ENCODE data around the gene FXYD3. TPM values are rescaled to one million over a fixed set of nuclear protein-coding genes. Genes with fewer than 3 reads are reported as not detected.

The FXYD3 gene
- total and polyA plus RNA-seq, 2 donors (not counting 1 experiment from before 2014, with no cell fraction given): not detected

GRCh38 chr19:35068941-35069634 lies 46.5 kb upstream of the FXYD3 start:
- Histone ChIP-seq H3K4me1 (ENCODE audit: control insufficient read depth, extremely low read depth, insufficient read depth, low read length) (no peaks in the 10 kb centered on the region), H3K9me3 (ENCODE audit: control insufficient read depth, insufficient read depth, low read depth, low read length) (no peaks in the 10 kb centered on the region), H3K36me3 (ENCODE audit: control insufficient read depth, insufficient read depth, low read length) (no peaks in the 10 kb centered on the region), H3K27me3 (ENCODE audit: control insufficient read depth, insufficient read depth, low read length) (peaks cover 4% of the 10 kb centered on the region), H2AFZ (ENCODE audit: low read length) (no peak overlapping the region), H3K9ac (ENCODE audit: insufficient read depth, low read length) (no peak overlapping the region), H3K27ac (ENCODE audit: insufficient read depth, low read length) (no peak overlapping the region), H3K79me2 (ENCODE audit: control insufficient read depth, insufficient read depth, low read length) (no peaks in the 10 kb centered on the region), H3K4me3 (replicated peaks in 1 of 4; ENCODE audit: control extremely low read depth in 1 of 4, insufficient read depth in 1 of 4, low read depth in 3 of 4, low read length in 4 of 4) (no peak overlapping the region), H4K20me1 (ENCODE audit: control insufficient read depth, extremely low read depth, insufficient read depth, low read length) (no peaks in the 10 kb centered on the region), H3K4me2 (ENCODE audit: extremely low read depth, insufficient read depth, low read length) (no peak overlapping the region)
- DNase-seq (ENCODE audit: low read depth in 2 of 2): no peak
- TF ChIP-seq EZH2 (IDR thresholded peaks at IDR 0.05; ENCODE audit: low read length, missing control alignments) (no peak), CTCF (conservative IDR thresholded peaks at IDR 0.05 in 1 of 2, IDR thresholded peaks at IDR 0.05 in 1 of 2; ENCODE audit: low read depth in 1 of 2, low read length in 2 of 2) (no peak)

- H2AFZ ChIP-seq (ENCODE audit: low read length): no peak overlapping the region
- no peaks in the 10 kb centered on the region for H3K9me3 ChIP-seq (ENCODE audit: control insufficient read depth, insufficient read depth, low read depth, low read length)
- peak in 1 of 2 donors; percentile 62 for DNase-seq (ENCODE audit: low read depth in 2 of 2)
These were observed 45.9 kb upstream of the FXYD3 start for GRCh38 chr19:35069696-35070095.

DNA sequence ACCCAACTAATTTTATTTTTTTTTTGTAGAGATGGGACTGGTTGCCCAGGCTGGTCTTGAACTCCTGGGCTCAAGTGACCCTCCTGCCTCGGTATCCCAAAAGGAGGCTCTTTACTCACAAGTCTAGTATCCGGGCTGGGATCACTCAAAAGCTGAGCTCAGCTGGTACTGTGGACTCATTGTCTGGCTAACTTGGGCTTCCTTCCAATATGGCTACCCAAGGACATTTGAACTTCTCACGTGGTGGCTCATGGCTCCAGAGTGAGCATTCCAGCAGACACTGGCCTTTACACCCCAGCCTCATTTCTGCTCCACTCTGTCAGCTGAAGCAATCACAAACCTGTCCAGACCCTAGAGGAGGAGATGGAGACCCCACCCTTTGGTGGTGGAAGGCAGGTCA lies 45.2 kb upstream of the FXYD3 start:
- no peak for TF ChIP-seq CTCF (conservative IDR thresholded peaks at IDR 0.05 in 1 of 2, IDR thresholded peaks at IDR 0.05 in 1 of 2; ENCODE audit: low read depth in 1 of 2, low read length in 2 of 2)
- TF ChIP-seq EZH2 (IDR thresholded peaks at IDR 0.05; ENCODE audit: low read length, missing control alignments): no peak
- no peaks in the 10 kb centered on the region for H4K20me1 ChIP-seq (ENCODE audit: control insufficient read depth, extremely low read depth, insufficient read depth, low read length)
- no peaks in the 10 kb centered on the region for H3K79me2 ChIP-seq (ENCODE audit: control insufficient read depth, insufficient read depth, low read length)
- H3K27ac ChIP-seq (ENCODE audit: insufficient read depth, low read length): no peak overlapping the region
- no peak overlapping the region for H2AFZ ChIP-seq (ENCODE audit: low read length)
- no peaks in the 10 kb centered on the region for H3K4me1 ChIP-seq (ENCODE audit: control insufficient read depth, extremely low read depth, insufficient read depth, low read length)
- no peak overlapping the region for H3K4me2 ChIP-seq (ENCODE audit: extremely low read depth, insufficient read depth, low read length)
- H3K27me3 ChIP-seq (ENCODE audit: control insufficient read depth, insufficient read depth, low read length): peaks cover 4% of the 10 kb centered on the region
- no peak overlapping the region for H3K4me3 ChIP-seq (replicated peaks in 1 of 4; ENCODE audit: control extremely low read depth in 1 of 4, insufficient read depth in 1 of 4, low read depth in 3 of 4, low read length in 4 of 4)
- H3K36me3 ChIP-seq (ENCODE audit: control insufficient read depth, insufficient read depth, low read length): no peaks in the 10 kb centered on the region
- no peak overlapping the region for H3K9ac ChIP-seq (ENCODE audit: insufficient read depth, low read length)
- no peaks in the 10 kb centered on the region for H3K9me3 ChIP-seq (ENCODE audit: control insufficient read depth, insufficient read depth, low read depth, low read length)
- DNase-seq (ENCODE audit: low read depth in 2 of 2): no peak

More at GRCh38 chr19:35069696-35070095, 45.9 kb upstream of the FXYD3 start:
- Histone ChIP-seq H3K4me1 (ENCODE audit: control insufficient read depth, extremely low read depth, insufficient read depth, low read length) (no peaks in the 10 kb centered on the region), H3K36me3 (ENCODE audit: control insufficient read depth, insufficient read depth, low read length) (no peaks in the 10 kb centered on the region), H3K4me3 (replicated peaks in 1 of 4; ENCODE audit: control extremely low read depth in 1 of 4, insufficient read depth in 1 of 4, low read depth in 3 of 4, low read length in 4 of 4) (no peak overlapping the region), H3K79me2 (ENCODE audit: control insufficient read depth, insufficient read depth, low read length) (no peaks in the 10 kb centered on the region), H4K20me1 (ENCODE audit: control insufficient read depth, extremely low read depth, insufficient read depth, low read length) (no peaks in the 10 kb centered on the region), H3K9ac (ENCODE audit: insufficient read depth, low read length) (no peak overlapping the region), H3K27ac (ENCODE audit: insufficient read depth, low read length) (no peak overlapping the region), H3K4me2 (ENCODE audit: extremely low read depth, insufficient read depth, low read length) (no peak overlapping the region), H3K27me3 (ENCODE audit: control insufficient read depth, insufficient read depth, low read length) (peaks cover 4% of the 10 kb centered on the region)
- no peak for TF ChIP-seq EZH2 (IDR thresholded peaks at IDR 0.05; ENCODE audit: low read length, missing control alignments)
- no peak for TF ChIP-seq CTCF (conservative IDR thresholded peaks at IDR 0.05 in 1 of 2, IDR thresholded peaks at IDR 0.05 in 1 of 2; ENCODE audit: low read depth in 1 of 2, low read length in 2 of 2)
